K562 (cell line): ENCODE data around the gene PPP1R16B. TPM values are rescaled to one million over a fixed set of nuclear protein-coding genes. Genes with fewer than 3 reads are reported as not detected.

ENCODE experiments used
- ATF1 ChIP-seq, 2 experiments: fragments of 450-650 bp in 1 of 2; IDR thresholded peaks; 2 replicates each; pipeline ENCODE4 v1.6.1; 2016; ENCODE audit warnings: missing compliant biosample characterization in 1 of 2, missing genetic modification characterization in 1 of 2
- BRD9 ChIP-seq: fragments of 450-650 bp; IDR thresholded peaks from 2 replicates; pipeline ENCODE4 v1.6.1; 2018; ENCODE audit warnings: low read depth; ENCODE audit not compliant: partially characterized antibody
- CBX3 ChIP-seq, 2 experiments: IDR thresholded peaks; 1 replicate in 1 of 2; 2 replicates in 1 of 2; pipeline ENCODE4 v1.6.1; 2012; ENCODE audit warnings: inconsistent platforms in 2 of 2, low read length in 2 of 2, borderline replicate concordance in 1 of 2, control low read depth in 1 of 2
- CCNT2 ChIP-seq: IDR thresholded peaks from 2 replicates; pipeline ENCODE4 v1.6.1; 2011; ENCODE audit warnings: borderline replicate concordance, low read depth, mild to moderate bottlenecking, moderate library complexity, mixed read lengths, low read length; ENCODE audit not compliant: insufficient read length; ENCODE audit errors: extremely low read depth
- CREB1 ChIP-seq, 2 experiments: sonication (generic) in 1 of 2; formaldehyde crosslinking in 1 of 2; IDR thresholded peaks; 2 replicates each; pipeline versions ENCODE4 v1.6.1 to v1.8.0; 2012 to 2022; ENCODE audit warnings: inconsistent platforms in 1 of 2, mild to moderate bottlenecking in 1 of 2, missing genetic modification reagents in 1 of 2, moderate library complexity in 1 of 2
- DPF2 ChIP-seq: fragments of 450-650 bp; IDR thresholded peaks from 2 replicates; pipeline ENCODE4 v1.6.1; 2016
- HMGN3 ChIP-seq: IDR thresholded peaks from 2 replicates; pipeline ENCODE4 v1.6.1; 2011; ENCODE audit warnings: borderline replicate concordance, low read depth, mild to moderate bottlenecking, mixed read lengths, low read length; ENCODE audit not compliant: insufficient read length; ENCODE audit errors: extremely low read depth
- KLF13 ChIP-seq: fragments of 450-650 bp; IDR thresholded peaks from 2 replicates; pipeline ENCODE4 v1.6.1; 2016; ENCODE audit warnings: missing genetic modification characterization, low read depth, mild to moderate bottlenecking, missing compliant biosample characterization, moderate library complexity, borderline replicate concordance
- LCOR ChIP-seq: sonication (generic); formaldehyde crosslinking; IDR thresholded peaks from 2 replicates; pipeline ENCODE4 v1.8.0; 2022; ENCODE audit warnings: mild to moderate bottlenecking, missing genetic modification reagents
- MAZ ChIP-seq, 2 experiments: fragments of 450-650 bp in 1 of 2; sonication (generic) in 1 of 2; formaldehyde crosslinking; IDR thresholded peaks in 1 of 2; conservative IDR thresholded peaks in 1 of 2; 2 replicates each; pipeline versions ENCODE4 v1.4.0 to v1.5.0; 2020; ENCODE audit warnings: mild to moderate bottlenecking in 1 of 2, missing genetic modification reagents in 1 of 2
- NFRKB ChIP-seq: fragments of 450-650 bp; IDR thresholded peaks from 2 replicates; pipeline ENCODE4 v1.6.1; 2016; ENCODE audit warnings: low read depth
- RFX1 ChIP-seq: fragments of 450-650 bp; IDR thresholded peaks from 2 replicates; pipeline ENCODE4 v1.6.1; 2016; ENCODE audit warnings: mild to moderate bottlenecking, moderate library complexity
- RUNX1 ChIP-seq: sonication (generic); IDR thresholded peaks from 2 replicates; pipeline ENCODE4 v1.6.1; 2016; ENCODE audit warnings: antibody characterized with exemption, low read depth
- SMARCA5 ChIP-seq: fragments of 450-650 bp; IDR thresholded peaks from 2 replicates; pipeline ENCODE4 v1.6.1; 2016
- ZKSCAN8 ChIP-seq: fragments of 200-800 bp; sonication (Bioruptor generic); IDR thresholded peaks from 2 replicates; pipeline ENCODE4 v1.6.1; 2016; ENCODE audit warnings: missing genetic modification characterization, missing compliant biosample characterization
- polyA plus RNA-seq, 8 experiments: library from polyadenylated mRNA; depleted of rRNA in 4 of 8; stranded (reverse) in 5 of 8; unstranded in 3 of 8; fragments of >200 nt; fragmentation: Nextera tagmentation in 2 of 8; fragmentation: Illumina TruSeq in 1 of 8; extraction: Ambion mirVana in 2 of 8; extraction: Trizol in 1 of 8; gene quantifications; 2 replicates each; pipeline versions ENCODE4 v1.2.1 to v1.2.3, GENCODE V29; 2011 to 2014; ENCODE audit warnings: inconsistent platforms in 1 of 8, missing spikeins in 1 of 8
- total RNA-seq, 7 experiments: library from RNA; depleted of rRNA in 6 of 7; stranded (reverse); fragments of >200 nt in 6 of 7; fragmentation: Illumina TruSeq in 2 of 7; extraction: Trizol in 2 of 7; gene quantifications; 2 replicates each; pipeline versions ENCODE4 v1.2.1 to v1.2.3, GENCODE V29; 2011 to 2021; ENCODE audit warnings: low replicate concordance in 1 of 7
- TF ChIP-seq, protein P1 (sequence below), 3 experiments: fragments of 200-800 bp in 1 of 3; fragments of 250-450 bp in 1 of 3; fragments of 450-650 bp in 1 of 3; sonication (Bioruptor Pico) in 1 of 3; sonication (Bioruptor generic) in 1 of 3; formaldehyde crosslinking in 1 of 3; IDR thresholded peaks; 2 replicates each; pipeline versions ENCODE4 v1.6.1 to v1.8.0; 2016 to 2022; ENCODE audit warnings: mild to moderate bottlenecking in 2 of 3, missing genetic modification characterization in 2 of 3, missing compliant biosample characterization in 1 of 3, moderate library complexity in 1 of 3
- TF ChIP-seq, protein P2 (sequence below): sonication (generic); formaldehyde crosslinking; IDR thresholded peaks from 2 replicates; pipeline ENCODE4 v1.9.0; 2022; ENCODE audit warnings: mild to moderate bottlenecking, missing genetic modification reagents
- TF ChIP-seq, protein P3 (sequence below): fragments of 250-450 bp; sonication (Bioruptor Pico); IDR thresholded peaks from 2 replicates; pipeline ENCODE4 v1.4.0; 2020
- TF ChIP-seq, protein P4 (sequence below): sonication (generic); formaldehyde crosslinking; IDR thresholded peaks from 2 replicates; pipeline ENCODE4 v1.8.1; 2023; ENCODE audit warnings: mild to moderate bottlenecking, missing genetic modification reagents, moderate library complexity

The PPP1R16B gene
- total and polyA plus RNA-seq, 9 of the 15 experiments (the other 6 are each of a cell fraction or from before 2014, with no cell fraction given) = 1.5 to 11.5 (median 6.8) TPM

DNA sequence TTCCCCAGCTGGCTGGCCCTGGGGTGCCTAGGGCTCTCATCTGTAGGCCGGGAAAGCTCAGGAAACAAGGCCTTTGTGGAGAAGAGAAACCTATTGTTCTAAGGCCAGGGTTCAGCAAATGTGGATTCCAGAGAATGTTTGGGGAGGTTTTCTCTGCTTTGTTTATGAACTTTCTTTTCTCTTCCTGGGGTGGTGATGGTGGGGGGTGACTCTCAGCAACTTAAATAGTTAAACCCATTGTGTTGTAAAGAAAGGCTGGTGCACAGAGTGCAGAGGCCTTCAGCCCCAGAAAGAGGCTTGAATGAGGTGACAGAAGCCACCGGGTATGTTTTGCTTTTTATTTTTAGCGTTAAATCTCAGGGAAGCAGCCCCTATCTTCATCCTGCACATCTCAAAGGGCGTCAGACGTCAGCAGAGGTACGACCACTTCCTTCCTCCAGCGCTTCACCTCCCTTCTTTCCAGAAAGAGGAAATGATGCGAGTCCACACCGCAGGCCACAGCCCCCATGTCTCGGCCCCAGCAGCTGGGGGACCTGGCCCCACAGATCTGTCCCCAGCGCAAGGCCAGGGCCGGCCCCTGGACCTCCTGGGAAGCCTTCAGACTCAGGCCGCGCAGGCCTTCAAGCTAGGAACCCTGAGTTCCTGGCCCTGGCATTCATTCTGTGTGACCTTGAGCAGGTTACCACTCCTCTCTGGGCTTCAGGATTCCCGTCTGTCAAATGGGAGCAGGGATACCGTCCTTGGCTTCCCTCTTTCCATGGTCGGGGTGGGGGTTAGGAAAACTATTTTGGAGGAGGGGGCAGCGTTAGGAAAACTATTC is 605 bp upstream of the PPP1R16B start (continued):
- TF ChIP-seq SMARCA5 = peak; percentile 74; the same call in 1 of the 2 replicates
- no peak for TF ChIP-seq ATF1 (CRISPR knock-in tag; IDR thresholded peaks at IDR 0.05)
- TF ChIP-seq ATF1 (tag; IDR thresholded peaks at IDR 0.05) = peak; percentile 62
- peak in 1 of 2 experiments; percentile 44; a peak in 1 of 4 replicates for TF ChIP-seq MAZ (CRISPR knock-in tag; conservative IDR thresholded peaks at IDR 0.05 in 1 of 2, IDR thresholded peaks at IDR 0.05 in 1 of 2)
- TF ChIP-seq NFRKB = 0 out of 2 replicates have a peak, but pooled peaks have one; percentile 30
- TF ChIP-seq BRD9 = no peak
- peak; percentile 24 for TF ChIP-seq CCNT2
- TF ChIP-seq RUNX1 = no peak
- TF ChIP-seq ZKSCAN8 = 0 out of 2 replicates have a peak, but pooled peaks have one; percentile 23
- no peak for TF ChIP-seq RFX1
- TF ChIP-seq CREB1 (IDR thresholded peaks at IDR 0.05) = peak; percentile 59
- no peak for TF ChIP-seq CREB1 (CRISPR knock-in tag; IDR thresholded peaks at IDR 0.05)
- peak in 1 of 2 experiments; percentile 9; a peak in 1 of 3 replicates for TF ChIP-seq CBX3 (IDR thresholded peaks at IDR 0.05; ENCODE audit: borderline replicate concordance in 1 of 2, low read length in 2 of 2)
- TF ChIP-seq, protein P1, sequence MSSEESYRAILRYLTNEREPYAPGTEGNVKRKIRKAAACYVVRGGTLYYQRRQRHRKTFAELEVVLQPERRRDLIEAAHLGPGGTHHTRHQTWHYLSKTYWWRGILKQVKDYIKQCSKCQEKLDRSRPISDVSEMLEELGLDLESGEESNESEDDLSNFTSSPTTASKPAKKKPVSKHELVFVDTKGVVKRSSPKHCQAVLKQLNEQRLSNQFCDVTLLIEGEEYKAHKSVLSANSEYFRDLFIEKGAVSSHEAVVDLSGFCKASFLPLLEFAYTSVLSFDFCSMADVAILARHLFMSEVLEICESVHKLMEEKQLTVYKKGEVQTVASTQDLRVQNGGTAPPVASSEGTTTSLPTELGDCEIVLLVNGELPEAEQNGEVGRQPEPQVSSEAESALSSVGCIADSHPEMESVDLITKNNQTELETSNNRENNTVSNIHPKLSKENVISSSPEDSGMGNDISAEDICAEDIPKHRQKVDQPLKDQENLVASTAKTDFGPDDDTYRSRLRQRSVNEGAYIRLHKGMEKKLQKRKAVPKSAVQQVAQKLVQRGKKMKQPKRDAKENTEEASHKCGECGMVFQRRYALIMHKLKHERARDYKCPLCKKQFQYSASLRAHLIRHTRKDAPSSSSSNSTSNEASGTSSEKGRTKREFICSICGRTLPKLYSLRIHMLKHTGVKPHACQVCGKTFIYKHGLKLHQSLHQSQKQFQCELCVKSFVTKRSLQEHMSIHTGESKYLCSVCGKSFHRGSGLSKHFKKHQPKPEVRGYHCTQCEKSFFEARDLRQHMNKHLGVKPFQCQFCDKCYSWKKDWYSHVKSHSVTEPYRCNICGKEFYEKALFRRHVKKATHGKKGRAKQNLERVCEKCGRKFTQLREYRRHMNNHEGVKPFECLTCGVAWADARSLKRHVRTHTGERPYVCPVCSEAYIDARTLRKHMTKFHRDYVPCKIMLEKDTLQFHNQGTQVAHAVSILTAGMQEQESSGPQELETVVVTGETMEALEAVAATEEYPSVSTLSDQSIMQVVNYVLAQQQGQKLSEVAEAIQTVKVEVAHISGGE (CRISPR knock-in tag; IDR thresholded peaks at IDR 0.05) = peak in 1 of 3 experiments; percentile 18; a peak in 1 of 6 replicates
- TF ChIP-seq, protein P2, sequence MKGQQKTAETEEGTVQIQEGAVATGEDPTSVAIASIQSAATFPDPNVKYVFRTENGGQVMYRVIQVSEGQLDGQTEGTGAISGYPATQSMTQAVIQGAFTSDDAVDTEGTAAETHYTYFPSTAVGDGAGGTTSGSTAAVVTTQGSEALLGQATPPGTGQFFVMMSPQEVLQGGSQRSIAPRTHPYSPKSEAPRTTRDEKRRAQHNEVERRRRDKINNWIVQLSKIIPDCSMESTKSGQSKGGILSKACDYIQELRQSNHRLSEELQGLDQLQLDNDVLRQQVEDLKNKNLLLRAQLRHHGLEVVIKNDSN = 0 out of 2 replicates have a peak, but pooled peaks have one; percentile 35
- TF ChIP-seq, protein P3, sequence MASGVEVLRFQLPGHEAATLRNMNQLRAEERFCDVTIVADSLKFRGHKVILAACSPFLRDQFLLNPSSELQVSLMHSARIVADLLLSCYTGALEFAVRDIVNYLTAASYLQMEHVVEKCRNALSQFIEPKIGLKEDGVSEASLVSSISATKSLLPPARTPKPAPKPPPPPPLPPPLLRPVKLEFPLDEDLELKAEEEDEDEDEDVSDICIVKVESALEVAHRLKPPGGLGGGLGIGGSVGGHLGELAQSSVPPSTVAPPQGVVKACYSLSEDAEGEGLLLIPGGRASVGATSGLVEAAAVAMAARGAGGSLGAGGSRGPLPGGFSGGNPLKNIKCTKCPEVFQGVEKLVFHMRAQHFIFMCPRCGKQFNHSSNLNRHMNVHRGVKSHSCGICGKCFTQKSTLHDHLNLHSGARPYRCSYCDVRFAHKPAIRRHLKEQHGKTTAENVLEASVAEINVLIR = peak; percentile 60; the same call in 1 of the 2 replicates
- peak; percentile 41; the same call in 1 of the 2 replicates for TF ChIP-seq DPF2
- TF ChIP-seq KLF13 (tag) = no peak
- peak; percentile 23 for TF ChIP-seq HMGN3
- TF ChIP-seq, protein P4, sequence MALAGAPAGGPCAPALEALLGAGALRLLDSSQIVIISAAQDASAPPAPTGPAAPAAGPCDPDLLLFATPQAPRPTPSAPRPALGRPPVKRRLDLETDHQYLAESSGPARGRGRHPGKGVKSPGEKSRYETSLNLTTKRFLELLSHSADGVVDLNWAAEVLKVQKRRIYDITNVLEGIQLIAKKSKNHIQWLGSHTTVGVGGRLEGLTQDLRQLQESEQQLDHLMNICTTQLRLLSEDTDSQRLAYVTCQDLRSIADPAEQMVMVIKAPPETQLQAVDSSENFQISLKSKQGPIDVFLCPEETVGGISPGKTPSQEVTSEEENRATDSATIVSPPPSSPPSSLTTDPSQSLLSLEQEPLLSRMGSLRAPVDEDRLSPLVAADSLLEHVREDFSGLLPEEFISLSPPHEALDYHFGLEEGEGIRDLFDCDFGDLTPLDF (CRISPR knock-in tag) = no peak
- 0 out of 2 replicates have a peak, but pooled peaks have one; percentile 36 for TF ChIP-seq LCOR (CRISPR knock-in tag)
